Heart left ventricle (tissue), 16 donors: ENCODE measurements around the gene CHN1. TPM values are rescaled to one million over a fixed set of nuclear protein-coding genes. Genes with fewer than 3 reads are reported as not detected.

ENCODE experiments used
- ATAC-seq, 4 donors: fragments of 200-7000 bp; cut with Tn5 transposase; one replicate each; pipeline ENCODE4 v1.9.1; 2020 to 2022; ENCODE audit warnings: moderate library complexity in 4 of 4, mild to moderate bottlenecking in 3 of 4, moderate number of reproducible peaks in 1 of 4
- DNase-seq, 5 donors: peaks; one replicate each; pipeline ENCODE4 v3.0.0-alpha.2; 2020
- H3K27ac ChIP-seq, 12 donors: fragments of 200-600 bp; sonication (generic) in 4 of 12; one replicate each; pipeline versions ENCODE4 v1.5.0 to v1.8.0; 2016 to 2022; ENCODE audit warnings: mild to moderate bottlenecking in 2 of 12
- H3K27me3 ChIP-seq, 9 donors: fragments of 200-600 bp; sonication (generic) in 2 of 9; one replicate each; pipeline versions ENCODE4 v1.5.1 to v1.8.0; 2016 to 2022; ENCODE audit warnings: mild to moderate bottlenecking in 3 of 9
- H3K36me3 ChIP-seq, 9 donors: fragments of 200-600 bp; sonication (generic) in 2 of 9; one replicate each; pipeline versions ENCODE4 v1.5.0 to v1.8.0; 2018 to 2022; ENCODE audit warnings: mild to moderate bottlenecking in 2 of 9
- H3K4me1 ChIP-seq, 12 donors: fragments of 200-600 bp; sonication (generic) in 4 of 12; one replicate each; pipeline versions ENCODE4 v1.5.0 to v1.8.0; 2016 to 2022; ENCODE audit warnings: mild to moderate bottlenecking in 3 of 12
- H3K4me3 ChIP-seq, 12 donors: fragments of 200-600 bp; sonication (generic) in 4 of 12; one replicate each; pipeline versions ENCODE4 v1.5.0 to v1.8.0; 2017 to 2022; ENCODE audit warnings: mild to moderate bottlenecking in 9 of 12, moderate library complexity in 4 of 12
- H3K9me3 ChIP-seq, 12 donors: fragments of 200-600 bp; sonication (generic) in 4 of 12; one replicate each; pipeline versions ENCODE4 v1.5.0 to v1.8.0; 2016 to 2022; ENCODE audit warnings: mild to moderate bottlenecking in 1 of 12
- CTCF ChIP-seq, 12 donors: fragments of 200-600 bp; sonication (generic) in 4 of 12; IDR thresholded peaks; one replicate each; pipeline versions ENCODE4 v1.5.0 to v1.8.0; 2018 to 2022; ENCODE audit warnings: antibody characterized with exemption in 12 of 12, mild to moderate bottlenecking in 5 of 12
- POLR2A ChIP-seq, 2 donors: fragments of 450-650 bp; IDR thresholded peaks; one replicate each; pipeline ENCODE4 v1.6.1; 2017; ENCODE audit warnings: antibody characterized with exemption in 2 of 2, mild to moderate bottlenecking in 2 of 2, moderate library complexity in 2 of 2
- WGBS, 4 donors: extraction: QIAGEN DNeasy Blood & Tissue Kit in 2 of 4; methylation state at CpG; one replicate each; pipeline versions ENCODE4 v1.1.5 to v1.1.7; 2013 to 2018; 5-methylcytosine and 5-hydroxymethylcytosine counted together
- intact Hi-C, 10 donors: fragments of 100-400 bp; cut with DNase I; formaldehyde crosslinking; loops; one replicate each; pipeline versions ENCODE4 v1.11.1 to v1.14.2; 2022
- polyA plus RNA-seq, 2 donors: library from polyadenylated mRNA; stranded (reverse); fragments of 200-250 nt; gene quantifications; one replicate each; pipeline ENCODE4 v1.2.3, GENCODE V29; 2013
- total RNA-seq, 9 donors: library from RNA; depleted of rRNA in 2 of 9; stranded (reverse); fragments of >200 nt in 2 of 9; fragmentation: NEBNext Ultra II Directional in 3 of 9; extraction: Animal tissue kit (Norgen Biotek cat#: 25700) in 3 of 9; gene quantifications; one replicate each; pipeline versions ENCODE4 v1.1.0 to v1.2.4, GENCODE V29; 2016 to 2023
- donor health status: ischemic (EF 13 %, LVEDD 7.1; RV severe dilation, severe dysfunction).
- donor health status: healthy with polysubstance abuse.
- donor health status: DM: no; HTN: yes; CAD: no.
- donor health status: DM: no; HTN: no; CAD: no.
- donor health status: ischemic (EF 25% LVEDD 6.9; RV normal size, moderate dysfunction).
- donor health status: ischemic (EF 25% LVEDD 5.7; RV mildly dilated, moderate dysfunction).
- donor health status: healthy.
- donor health status: DM: yes; HTN: yes; CAD: no.
- donor health status: ischemic (EF 35%, LVEDD 5.7; RV mildly dilated, moderate dysfunction).
- donor health status: nonischemic (EF 11% LVEDD 7.7; RV severe dilation, severe dysfunction).
- donor health status: DM: yes; HTN: yes; CAD: no.
- donor health status: PGD.
- donor health status: ischemic (EF 29% LVEDD 5.4; RV normal size, mild dysfunction).
- donor health status: nonischemic (EF 23%, LVEDD 6.1; RV moderate dilation, normal function).

The CHN1 gene
- total and polyA plus RNA-seq, 11 donors = 6.9 to 24.3 (median 19.2) TPM

- WGBS, 4 donors = 87 to 97% (median 96%) methylated on average over 5 of the region's 5 CpGs
These were observed 10.8 kb downstream of the CHN1 start for GRCh38 chr2:174994381-174994780.

GRCh38 chr2:174992886-174993285 is 12.3 kb downstream of the CHN1 start:
- no peaks in the 10 kb centered on the region for H3K9me3 ChIP-seq
- H3K4me1 ChIP-seq = peaks cover 0 to 14% (median 4%) of the 10 kb centered on the region in 12 donors
- DNase-seq (no peak), ATAC-seq (no peak)
- no peaks in the 10 kb centered on the region for H3K27me3 ChIP-seq
- no peaks in the 10 kb centered on the region for H3K36me3 ChIP-seq
- intact Hi-C loops = loop anchor here in 2 of 10 donors (5.0 to 10.0 kb wide), 2 partner anchors 291 to 428 kb away; no protein-coding TSS in a partner anchor
- no peak overlapping the region for H3K27ac ChIP-seq
- H3K4me3 ChIP-seq = no peak overlapping the region
- no peak for TF ChIP-seq CTCF (IDR thresholded peaks at IDR 0.05)
- TF ChIP-seq POLR2A (IDR thresholded peaks at IDR 0.05) = no peak
- 95 to 100% (median 96%) methylated on average over 1 of the region's 1 CpG for WGBS, 4 donors

More at GRCh38 chr2:174994381-174994780, 10.8 kb downstream of the CHN1 start:
- Histone ChIP-seq H3K27ac (no peak overlapping the region), H3K4me3 (no peak overlapping the region), H3K4me1 (peaks cover 0 to 28% (median 12%) of the 10 kb centered on the region in 12 donors), H3K36me3 (no peaks in the 10 kb centered on the region), H3K27me3 (no peaks in the 10 kb centered on the region), H3K9me3 (no peaks in the 10 kb centered on the region)
- DNase-seq = no peak
- TF ChIP-seq CTCF (IDR thresholded peaks at IDR 0.05) (no peak), POLR2A (IDR thresholded peaks at IDR 0.05) (no peak)
- ATAC-seq = no peak
- intact Hi-C loops = loop anchor here in 2 of 10 donors (5.0 to 10.0 kb wide), 2 partner anchors 292 to 430 kb away; no protein-coding TSS in a partner anchor

GRCh38 chr2:174985614-174986013 is 19.6 kb downstream of the CHN1 start:
- TF ChIP-seq CTCF (IDR thresholded peaks at IDR 0.05) (peak; percentile 10 to 69 (median 56)), POLR2A (IDR thresholded peaks at IDR 0.05) (no peak)
- Histone ChIP-seq H3K27me3 (no peaks in the 10 kb centered on the region), H3K4me1 (peaks cover 0 to 9% (median 0%) of the 10 kb centered on the region in 12 donors), H3K4me3 (no peak overlapping the region), H3K9me3 (no peaks in the 10 kb centered on the region), H3K27ac (no peak overlapping the region), H3K36me3 (no peaks in the 10 kb centered on the region)
- WGBS, 4 donors = 63 to 80% (median 66%) methylated on average over 2 of the region's 2 CpGs
- intact Hi-C loops = loop anchor here in 8 of 10 donors (1.0 to 5.0 kb wide), 5 partner anchors 209 to 215 kb away; no protein-coding TSS in a partner anchor
- ATAC-seq (no peak), DNase-seq (no peak)

GRCh38 chr2:174984561-174984960 is 20.6 kb downstream of the CHN1 start:
- ATAC-seq (no peak), DNase-seq (no peak)
- TF ChIP-seq POLR2A (IDR thresholded peaks at IDR 0.05) (no peak), CTCF (IDR thresholded peaks at IDR 0.05) (no peak)
- Histone ChIP-seq H3K4me1 (peaks cover 0 to 5% (median 0%) of the 10 kb centered on the region in 12 donors), H3K36me3 (no peaks in the 10 kb centered on the region), H3K4me3 (no peak overlapping the region), H3K27me3 (no peaks in the 10 kb centered on the region), H3K9me3 (no peaks in the 10 kb centered on the region), H3K27ac (no peak overlapping the region)
- 83 to 86% (median 84%) methylated on average over 4 of the region's 4 CpGs for WGBS, 4 donors
- intact Hi-C loops = loop anchor here in 3 of 10 donors (2.0 kb wide), 3 partner anchors 208 to 214 kb away; no protein-coding TSS in a partner anchor
